GM23338 (cell line): Measurements from ENCODE around the gene TMEM132A. TPM values are rescaled to one million over a fixed set of nuclear protein-coding genes. Genes with fewer than 3 reads are reported as not detected.

Source experiments
- ATAC-seq: fragments of 200-7000 bp; cut with Tn5 transposase; 3 replicates; pipeline ENCODE4 v1.9.1; 2020
- DNase-seq: peaks from one replicate; pipeline ENCODE4 v3.0.0-alpha.2; 2015; ENCODE audit warnings: low spot score
- H2AFZ ChIP-seq: fragments of 200-600 bp; sonication (generic); 2 replicates; pipeline ENCODE4 v1.8.0; 2016; ENCODE audit warnings: antibody characterized with exemption, mild to moderate bottlenecking, moderate library complexity
- H3F3A ChIP-seq: fragments of 200-600 bp; sonication (generic); replicated peaks from 2 replicates; pipeline ENCODE4 v1.8.0; 2017; ENCODE audit warnings: antibody characterized with exemption, mixed run types, low read depth
- H3K27ac ChIP-seq: fragments of 200-600 bp; sonication (generic); 2 replicates; pipeline ENCODE4 v1.6.1; 2016; ENCODE audit warnings: low read depth
- H3K27me3 ChIP-seq: fragments of 200-600 bp; sonication (generic); 2 replicates; pipeline ENCODE4 v1.8.0; 2016; ENCODE audit warnings: mild to moderate bottlenecking, mixed run types, moderate library complexity; ENCODE audit not compliant: insufficient read depth
- H3K36me3 ChIP-seq: fragments of 200-600 bp; sonication (generic); 2 replicates; pipeline ENCODE4 v1.8.0; 2016; ENCODE audit warnings: mild to moderate bottlenecking; ENCODE audit not compliant: insufficient read depth
- H3K4me1 ChIP-seq: fragments of 200-600 bp; sonication (generic); 2 replicates; pipeline ENCODE4 v1.8.0; 2016; ENCODE audit warnings: mild to moderate bottlenecking, moderate library complexity; ENCODE audit not compliant: insufficient read depth
- H3K4me2 ChIP-seq: fragments of 200-600 bp; sonication (generic); 2 replicates; pipeline ENCODE4 v1.7.1; 2017; ENCODE audit warnings: mixed run types
- H3K4me3 ChIP-seq: fragments of 200-600 bp; sonication (generic); 2 replicates; pipeline ENCODE4 v1.6.1; 2016; ENCODE audit warnings: mixed run types
- H3K79me2 ChIP-seq: fragments of 200-600 bp; sonication (generic); replicated peaks from 2 replicates; pipeline ENCODE4 v1.8.0; 2017; ENCODE audit warnings: mild to moderate bottlenecking; ENCODE audit not compliant: insufficient read depth
- H3K9me2 ChIP-seq: fragments of 200-600 bp; sonication (generic); 2 replicates; pipeline ENCODE4 v1.8.0; 2017; ENCODE audit not compliant: insufficient read depth
- H4K20me1 ChIP-seq: fragments of 200-600 bp; sonication (generic); replicated peaks from 2 replicates; pipeline ENCODE4 v1.8.0; 2017; ENCODE audit warnings: mild to moderate bottlenecking; ENCODE audit not compliant: insufficient read depth
- H3K27ac Mint-ChIP-seq: 2 replicates; pipeline ENCODE4 v1.8.0; 2020; ENCODE audit warnings: inconsistent platforms, mild to moderate bottlenecking, moderate library complexity, mixed read lengths
- H3K27me3 Mint-ChIP-seq: 3 replicates; pipeline ENCODE4 v1.8.0; 2022; ENCODE audit warnings: low read depth, mild to moderate bottlenecking, moderate library complexity, mixed read lengths, inconsistent platforms; ENCODE audit not compliant: insufficient read depth, poor library complexity
- H3K36me3 Mint-ChIP-seq: 3 replicates; pipeline ENCODE4 v1.8.0; 2021; ENCODE audit warnings: low read depth, mild to moderate bottlenecking, inconsistent platforms, moderate library complexity, mixed read lengths
- H3K4me1 Mint-ChIP-seq: 3 replicates; pipeline ENCODE4 v1.8.0; 2020; ENCODE audit warnings: mild to moderate bottlenecking, inconsistent platforms, mixed read lengths
- H3K4me3 Mint-ChIP-seq: 3 replicates; pipeline ENCODE4 v1.8.0; 2021; ENCODE audit warnings: moderate library complexity, mild to moderate bottlenecking, inconsistent platforms, mixed read lengths
- H3K9me3 Mint-ChIP-seq: 3 replicates; pipeline ENCODE4 v1.8.0; 2020; ENCODE audit warnings: moderate library complexity, mild to moderate bottlenecking, inconsistent platforms, mixed read lengths
- CREB1 ChIP-seq: fragments of 250-450 bp; sonication (Bioruptor Pico); IDR thresholded peaks from 2 replicates; pipeline ENCODE4 v1.5.0; 2020; ENCODE audit warnings: low read depth, mild to moderate bottlenecking, moderate library complexity
- ETS1 ChIP-seq: IDR thresholded peaks from 2 replicates; pipeline ENCODE4 v1.6.1; 2016; ENCODE audit warnings: antibody characterized with exemption
- EZH2 ChIP-seq: fragments of 200-600 bp; sonication (generic); IDR thresholded peaks from one replicate; pipeline ENCODE4 v1.8.0; 2017; ENCODE audit warnings: antibody characterized with exemption, mild to moderate bottlenecking, low read depth; ENCODE audit not compliant: unreplicated experiment
- EZH2phosphoT487 ChIP-seq: fragments of 200-600 bp; sonication (generic); IDR thresholded peaks from one replicate; pipeline ENCODE4 v1.8.1; 2018; ENCODE audit warnings: antibody characterized with exemption; ENCODE audit not compliant: unreplicated experiment
- JUNB ChIP-seq: IDR thresholded peaks from one replicate; pipeline ENCODE4 v1.6.1; 2016; ENCODE audit warnings: antibody characterized with exemption; ENCODE audit not compliant: unreplicated experiment
- NANOG ChIP-seq: IDR thresholded peaks from 2 replicates; pipeline ENCODE4 v1.6.1; 2016; ENCODE audit warnings: antibody characterized with exemption, borderline replicate concordance
- POLR2AphosphoS5 ChIP-seq: IDR thresholded peaks from 2 replicates; pipeline ENCODE4 v1.6.1; 2016; ENCODE audit warnings: antibody characterized with exemption, low read depth
- STAT1 ChIP-seq: IDR thresholded peaks from one replicate; pipeline ENCODE4 v1.6.1; 2016; ENCODE audit warnings: antibody characterized with exemption; ENCODE audit not compliant: unreplicated experiment
- ZNF114 ChIP-seq: fragments of 250-450 bp; sonication (Bioruptor Pico); IDR thresholded peaks from 2 replicates; pipeline ENCODE4 v1.5.0; 2020; ENCODE audit warnings: mild to moderate bottlenecking, moderate library complexity
- ZNF331 ChIP-seq: fragments of 250-450 bp; sonication (Bioruptor Pico); IDR thresholded peaks from 2 replicates; pipeline ENCODE4 v1.5.0; 2020; ENCODE audit warnings: low read depth, mild to moderate bottlenecking, moderate library complexity
- ZNF462 ChIP-seq: fragments of 250-450 bp; sonication (Bioruptor Pico); IDR thresholded peaks from 2 replicates; pipeline ENCODE4 v1.5.0; 2020; ENCODE audit warnings: mild to moderate bottlenecking, moderate library complexity
- polyA plus RNA-seq: library from polyadenylated mRNA; unstranded; fragments of >200 nt; fragmentation: Nextera tagmentation; extraction: Ambion mirVana; gene quantifications from 2 replicates; pipeline ENCODE4 v1.2.1, GENCODE V29; 2016
- total RNA-seq: library from RNA; depleted of rRNA; stranded (reverse); fragments of >200 nt; shearing (Covaris generic); gene quantifications from 2 replicates; pipeline ENCODE4 v1.2.3, GENCODE V29; 2014
- TF ChIP-seq, protein P1 (sequence below), 2 experiments: fragments of 200-600 bp in 1 of 2; sonication (generic) in 1 of 2; conservative IDR thresholded peaks; 2 replicates each; pipeline versions ENCODE4 v1.5.1 to v1.6.1; 2016 to 2017; ENCODE audit warnings: antibody characterized with exemption in 2 of 2, low read depth in 2 of 2, mild to moderate bottlenecking in 2 of 2, moderate library complexity in 1 of 2
- TF ChIP-seq, protein P2 (sequence below): IDR thresholded peaks from one replicate; pipeline ENCODE4 v1.6.1; 2018; ENCODE audit warnings: antibody characterized with exemption; ENCODE audit not compliant: unreplicated experiment

Gene TMEM132A
- total and polyA plus RNA-seq, 2 experiments from 2014 or later = 36.2 to 96.6 TPM

- peak overlapping the region; percentile 59 for H2AFZ ChIP-seq
- TF ChIP-seq STAT1 = no peak
- no peak for TF ChIP-seq EZH2
- no peak for TF ChIP-seq NANOG
- no peak for TF ChIP-seq JUNB
- no peak for TF ChIP-seq CREB1
- no peak for TF ChIP-seq ETS1
- TF ChIP-seq EZH2phosphoT487 = no peak
- no peak for TF ChIP-seq ZNF331 (CRISPR knock-in tag)
- no peak for TF ChIP-seq ZNF462 (CRISPR knock-in tag)
- no peak for TF ChIP-seq POLR2AphosphoS5
- TF ChIP-seq, protein P1, sequence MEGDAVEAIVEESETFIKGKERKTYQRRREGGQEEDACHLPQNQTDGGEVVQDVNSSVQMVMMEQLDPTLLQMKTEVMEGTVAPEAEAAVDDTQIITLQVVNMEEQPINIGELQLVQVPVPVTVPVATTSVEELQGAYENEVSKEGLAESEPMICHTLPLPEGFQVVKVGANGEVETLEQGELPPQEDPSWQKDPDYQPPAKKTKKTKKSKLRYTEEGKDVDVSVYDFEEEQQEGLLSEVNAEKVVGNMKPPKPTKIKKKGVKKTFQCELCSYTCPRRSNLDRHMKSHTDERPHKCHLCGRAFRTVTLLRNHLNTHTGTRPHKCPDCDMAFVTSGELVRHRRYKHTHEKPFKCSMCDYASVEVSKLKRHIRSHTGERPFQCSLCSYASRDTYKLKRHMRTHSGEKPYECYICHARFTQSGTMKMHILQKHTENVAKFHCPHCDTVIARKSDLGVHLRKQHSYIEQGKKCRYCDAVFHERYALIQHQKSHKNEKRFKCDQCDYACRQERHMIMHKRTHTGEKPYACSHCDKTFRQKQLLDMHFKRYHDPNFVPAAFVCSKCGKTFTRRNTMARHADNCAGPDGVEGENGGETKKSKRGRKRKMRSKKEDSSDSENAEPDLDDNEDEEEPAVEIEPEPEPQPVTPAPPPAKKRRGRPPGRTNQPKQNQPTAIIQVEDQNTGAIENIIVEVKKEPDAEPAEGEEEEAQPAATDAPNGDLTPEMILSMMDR (conservative IDR thresholded peaks at IDR 0.05; ENCODE audit: low read depth in 2 of 2) = no peak
- TF ChIP-seq, protein P2, sequence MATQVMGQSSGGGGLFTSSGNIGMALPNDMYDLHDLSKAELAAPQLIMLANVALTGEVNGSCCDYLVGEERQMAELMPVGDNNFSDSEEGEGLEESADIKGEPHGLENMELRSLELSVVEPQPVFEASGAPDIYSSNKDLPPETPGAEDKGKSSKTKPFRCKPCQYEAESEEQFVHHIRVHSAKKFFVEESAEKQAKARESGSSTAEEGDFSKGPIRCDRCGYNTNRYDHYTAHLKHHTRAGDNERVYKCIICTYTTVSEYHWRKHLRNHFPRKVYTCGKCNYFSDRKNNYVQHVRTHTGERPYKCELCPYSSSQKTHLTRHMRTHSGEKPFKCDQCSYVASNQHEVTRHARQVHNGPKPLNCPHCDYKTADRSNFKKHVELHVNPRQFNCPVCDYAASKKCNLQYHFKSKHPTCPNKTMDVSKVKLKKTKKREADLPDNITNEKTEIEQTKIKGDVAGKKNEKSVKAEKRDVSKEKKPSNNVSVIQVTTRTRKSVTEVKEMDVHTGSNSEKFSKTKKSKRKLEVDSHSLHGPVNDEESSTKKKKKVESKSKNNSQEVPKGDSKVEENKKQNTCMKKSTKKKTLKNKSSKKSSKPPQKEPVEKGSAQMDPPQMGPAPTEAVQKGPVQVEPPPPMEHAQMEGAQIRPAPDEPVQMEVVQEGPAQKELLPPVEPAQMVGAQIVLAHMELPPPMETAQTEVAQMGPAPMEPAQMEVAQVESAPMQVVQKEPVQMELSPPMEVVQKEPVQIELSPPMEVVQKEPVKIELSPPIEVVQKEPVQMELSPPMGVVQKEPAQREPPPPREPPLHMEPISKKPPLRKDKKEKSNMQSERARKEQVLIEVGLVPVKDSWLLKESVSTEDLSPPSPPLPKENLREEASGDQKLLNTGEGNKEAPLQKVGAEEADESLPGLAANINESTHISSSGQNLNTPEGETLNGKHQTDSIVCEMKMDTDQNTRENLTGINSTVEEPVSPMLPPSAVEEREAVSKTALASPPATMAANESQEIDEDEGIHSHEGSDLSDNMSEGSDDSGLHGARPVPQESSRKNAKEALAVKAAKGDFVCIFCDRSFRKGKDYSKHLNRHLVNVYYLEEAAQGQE = no peak
- no peak for TF ChIP-seq ZNF114 (CRISPR knock-in tag)
- H3K4me1 ChIP-seq = no peaks in the 10 kb centered on the region
- no peak overlapping the region for H3K4me3 ChIP-seq
- H3K79me2 ChIP-seq = no peaks in the 10 kb centered on the region
- H3K36me3 ChIP-seq = no peaks in the 10 kb centered on the region
- H4K20me1 ChIP-seq = no peaks in the 10 kb centered on the region
- H3K27ac ChIP-seq = no peak overlapping the region
- peaks cover 23% of the 10 kb centered on the region for H3K9me3 Mint-ChIP-seq
- H3K27me3 ChIP-seq = no peaks in the 10 kb centered on the region
- H3K9me2 ChIP-seq = peaks cover 5% of the 10 kb centered on the region; the same call in 1 of the 2 replicates
- DNase-seq (no peak), ATAC-seq (no peak)
- no peak overlapping the region for H3K4me3 Mint-ChIP-seq
- peaks cover 4% of the 10 kb centered on the region; the same call in 1 of the 3 replicates for H3K36me3 Mint-ChIP-seq
- H3K27me3 Mint-ChIP-seq = no peaks in the 10 kb centered on the region
- no peak overlapping the region for H3K27ac Mint-ChIP-seq
- H3F3A ChIP-seq = no peaks in the 10 kb centered on the region
- H3K4me2 ChIP-seq = no peak overlapping the region
- H3K4me1 Mint-ChIP-seq = no peaks in the 10 kb centered on the region
These were observed 46.6 kb downstream of the TMEM132A start for GRCh38 chr11:60970890-60971289.
